IPS-18c (cell line): Measurements from ENCODE around the gene TTC33.

ENCODE experiments used
- H3K4me3 ChIP-seq: 2 replicates; pipeline ENCODE4 v1.7.0; 2013; ENCODE audit warnings: low read depth, mild to moderate bottlenecking, low read length, moderate library complexity; ENCODE audit not compliant: insufficient read depth
- H3K9me3 ChIP-seq: one replicate; pipeline ENCODE4 v1.6.1; 2013; ENCODE audit warnings: mild to moderate bottlenecking, low read length, moderate library complexity; ENCODE audit not compliant: control insufficient read depth, insufficient read depth

Gene TTC33

GRCh38 chr5:40551496-40552491 lies 204.0 kb downstream of the TTC33 start:
- H3K4me3 ChIP-seq: no peak overlapping the region
- H3K9me3 ChIP-seq: no peaks in the 10 kb centered on the region

- Histone ChIP-seq H3K4me3 (no peak overlapping the region), H3K9me3 (no peaks in the 10 kb centered on the region)
These were observed 205.3 kb downstream of the TTC33 start for GRCh38 chr5:40550481-40550880.

- Histone ChIP-seq H3K9me3 (no peaks in the 10 kb centered on the region), H3K4me3 (no peak overlapping the region)
These were observed 206.1 kb downstream of the TTC33 start for GRCh38 chr5:40549616-40550015.

- Histone ChIP-seq H3K9me3 (no peaks in the 10 kb centered on the region), H3K4me3 (no peak overlapping the region)
These were observed 207.7 kb downstream of the TTC33 start for GRCh38 chr5:40547994-40548575.

- no peak overlapping the region for H3K4me3 ChIP-seq
These were observed 208.2 kb downstream of the TTC33 start for GRCh38 chr5:40547557-40547956.

GRCh38 chr5:40540301-40540700 lies 215.5 kb downstream of the TTC33 start:
- H3K9me3 ChIP-seq: no peaks in the 10 kb centered on the region

More at GRCh38 chr5:40547557-40547956, 208.2 kb downstream of the TTC33 start:
- H3K9me3 ChIP-seq: no peaks in the 10 kb centered on the region

GRCh38 chr5:40524677-40525076 lies 231.1 kb downstream of the TTC33 start:
- H3K9me3 ChIP-seq: no peaks in the 10 kb centered on the region
- H3K4me3 ChIP-seq: no peak overlapping the region

More at GRCh38 chr5:40540301-40540700, 215.5 kb downstream of the TTC33 start:
- H3K4me3 ChIP-seq: no peak overlapping the region; the same call in 1 of the 2 replicates

GRCh38 chr5:40521925-40522324 lies 233.8 kb downstream of the TTC33 start:
- no peak overlapping the region for H3K4me3 ChIP-seq
- no peaks in the 10 kb centered on the region for H3K9me3 ChIP-seq

- H3K4me3 ChIP-seq: no peak overlapping the region
These were observed 234.5 kb downstream of the TTC33 start for GRCh38 chr5:40521108-40521785.

GRCh38 chr5:40518485-40518917 lies 237.3 kb downstream of the TTC33 start:
- H3K4me3 ChIP-seq: no peak overlapping the region
- no peaks in the 10 kb centered on the region for H3K9me3 ChIP-seq

More at GRCh38 chr5:40521108-40521785, 234.5 kb downstream of the TTC33 start:
- no peaks in the 10 kb centered on the region for H3K9me3 ChIP-seq

GRCh38 chr5:40515476-40515875 lies 240.3 kb downstream of the TTC33 start:
- Histone ChIP-seq H3K4me3 (no peak overlapping the region), H3K9me3 (no peaks in the 10 kb centered on the region)

- H3K4me3 ChIP-seq: no peak overlapping the region
- H3K9me3 ChIP-seq: no peaks in the 10 kb centered on the region
These were observed 240.8 kb downstream of the TTC33 start for GRCh38 chr5:40514976-40515375.

- H3K4me3 ChIP-seq: no peak overlapping the region
- no peaks in the 10 kb centered on the region for H3K9me3 ChIP-seq
These were observed 244.0 kb downstream of the TTC33 start for GRCh38 chr5:40511801-40512200.

GRCh38 chr5:40507095-40507494 lies 248.7 kb downstream of the TTC33 start:
- Histone ChIP-seq H3K4me3 (no peak overlapping the region), H3K9me3 (no peaks in the 10 kb centered on the region)

GRCh38 chr5:40505031-40505430 lies 250.7 kb downstream of the TTC33 start:
- no peaks in the 10 kb centered on the region for H3K9me3 ChIP-seq
- H3K4me3 ChIP-seq: no peak overlapping the region

- H3K4me3 ChIP-seq: no peak overlapping the region
- H3K9me3 ChIP-seq: no peaks in the 10 kb centered on the region
These were observed 252.3 kb downstream of the TTC33 start for GRCh38 chr5:40503439-40503838.

GRCh38 chr5:40502736-40503135 lies 253.0 kb downstream of the TTC33 start:
- Histone ChIP-seq H3K4me3 (no peak overlapping the region), H3K9me3 (no peaks in the 10 kb centered on the region)
